Fibroblast of mammary gland (primary cell): ENCODE measurements around the gene ABHD17C.

ENCODE experiments used
- DNase-seq: peaks from one replicate; pipeline ENCODE4 v3.0.0-alpha.2; 2010; ENCODE audit warnings: low read depth
- H3K4me3 ChIP-seq: 2 replicates; pipeline ENCODE4 v1.5.1; 2011; ENCODE audit warnings: low read depth, mild to moderate bottlenecking, low read length, moderate library complexity; ENCODE audit not compliant: control insufficient read depth
- TF ChIP-seq, protein P1 (sequence below): conservative IDR thresholded peaks from 2 replicates; pipeline ENCODE4 v1.5.1; 2011; ENCODE audit warnings: low read depth, low read length, inconsistent platforms; ENCODE audit not compliant: control insufficient read depth, insufficient read depth

ABHD17C gene

GRCh38 chr15:80798911-80799310 lies 103.8 kb downstream of the ABHD17C start:
- no peak overlapping the region for H3K4me3 ChIP-seq
- DNase-seq = no peak
- TF ChIP-seq, protein P1, sequence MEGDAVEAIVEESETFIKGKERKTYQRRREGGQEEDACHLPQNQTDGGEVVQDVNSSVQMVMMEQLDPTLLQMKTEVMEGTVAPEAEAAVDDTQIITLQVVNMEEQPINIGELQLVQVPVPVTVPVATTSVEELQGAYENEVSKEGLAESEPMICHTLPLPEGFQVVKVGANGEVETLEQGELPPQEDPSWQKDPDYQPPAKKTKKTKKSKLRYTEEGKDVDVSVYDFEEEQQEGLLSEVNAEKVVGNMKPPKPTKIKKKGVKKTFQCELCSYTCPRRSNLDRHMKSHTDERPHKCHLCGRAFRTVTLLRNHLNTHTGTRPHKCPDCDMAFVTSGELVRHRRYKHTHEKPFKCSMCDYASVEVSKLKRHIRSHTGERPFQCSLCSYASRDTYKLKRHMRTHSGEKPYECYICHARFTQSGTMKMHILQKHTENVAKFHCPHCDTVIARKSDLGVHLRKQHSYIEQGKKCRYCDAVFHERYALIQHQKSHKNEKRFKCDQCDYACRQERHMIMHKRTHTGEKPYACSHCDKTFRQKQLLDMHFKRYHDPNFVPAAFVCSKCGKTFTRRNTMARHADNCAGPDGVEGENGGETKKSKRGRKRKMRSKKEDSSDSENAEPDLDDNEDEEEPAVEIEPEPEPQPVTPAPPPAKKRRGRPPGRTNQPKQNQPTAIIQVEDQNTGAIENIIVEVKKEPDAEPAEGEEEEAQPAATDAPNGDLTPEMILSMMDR = no peak

DNA sequence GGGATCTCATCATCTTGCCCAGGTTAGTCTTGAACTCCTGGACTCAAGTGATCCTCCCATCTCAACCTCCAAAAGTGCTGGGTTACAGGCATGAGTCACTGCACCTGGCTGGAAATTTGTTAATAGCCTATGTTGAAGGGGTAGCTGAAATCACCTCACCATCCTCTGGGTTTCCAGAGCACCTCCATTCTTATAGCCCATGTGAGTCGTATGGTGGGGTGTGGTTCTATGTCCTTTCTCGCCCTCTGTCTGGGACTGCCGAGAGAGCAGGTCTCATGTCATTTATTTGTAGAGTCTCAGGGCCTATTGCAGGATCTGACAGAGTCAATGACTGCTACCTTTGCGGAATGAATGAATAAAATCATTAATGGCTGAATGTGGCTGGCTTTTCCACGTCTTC lies 105.0 kb downstream of the ABHD17C start:
- TF ChIP-seq, protein P1 = no peak
- H3K4me3 ChIP-seq = no peak overlapping the region
- no peak for DNase-seq

GRCh38 chr15:80801891-80802680 lies 107.0 kb downstream of the ABHD17C start:
- peak; percentile 60 for DNase-seq
- no peak overlapping the region for H3K4me3 ChIP-seq
- TF ChIP-seq, protein P1 = no peak

DNA sequence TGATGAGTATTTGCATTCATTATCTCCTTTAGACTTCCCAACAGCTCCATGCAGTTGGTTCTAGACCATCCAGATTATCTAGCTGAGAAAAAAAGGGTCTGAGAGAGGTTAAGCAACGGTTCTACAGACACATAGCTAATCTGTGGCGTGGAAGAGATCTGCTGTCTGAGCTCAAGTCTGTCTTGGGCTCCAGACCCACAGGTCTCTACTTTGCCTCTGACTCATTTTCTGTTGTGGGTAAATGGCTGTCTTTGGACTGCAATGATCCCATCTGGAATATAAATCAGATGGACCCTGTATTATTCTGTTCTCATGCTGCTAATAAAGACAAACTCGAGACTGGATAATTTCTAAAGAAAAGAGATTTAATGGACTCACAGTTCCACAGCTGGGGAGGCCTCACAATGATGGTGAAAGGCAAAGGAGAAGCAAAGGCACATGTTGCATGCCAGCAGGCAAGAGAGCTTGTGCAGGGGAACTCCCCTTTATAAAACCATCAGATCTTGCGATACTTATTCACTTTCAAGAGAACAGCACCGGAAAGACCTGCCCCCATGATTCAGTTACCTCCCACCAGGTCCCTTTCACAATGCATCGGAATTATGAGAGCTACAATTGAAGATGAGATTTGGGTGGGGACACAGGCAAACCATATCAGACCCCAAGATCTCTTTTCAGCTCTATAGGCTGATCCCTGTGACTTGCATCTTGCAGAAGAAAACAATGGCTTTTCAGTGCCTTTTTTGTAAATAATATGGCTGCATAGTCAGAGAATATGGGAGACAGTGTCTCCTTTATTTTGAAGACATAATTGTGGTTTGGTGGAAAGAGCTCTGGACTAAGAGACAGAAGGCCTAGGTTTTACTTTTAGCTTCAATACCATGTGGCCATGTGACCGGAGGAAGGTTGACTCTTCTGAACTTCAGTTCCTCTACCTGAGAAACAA lies 108.7 kb downstream of the ABHD17C start:
- H3K4me3 ChIP-seq = no peak overlapping the region
- DNase-seq = no peak
- TF ChIP-seq, protein P1 = no peak

GRCh38 chr15:80804970-80805495 lies 109.9 kb downstream of the ABHD17C start:
- TF ChIP-seq, protein P1 = no peak

More at GRCh38 chr15:80804970-80805495, 109.9 kb downstream of the ABHD17C start:
- DNase-seq = no peak
- H3K4me3 ChIP-seq = no peak overlapping the region
